ENCODE data around the gene CLDN4.
"Not testable (repeated sequence)": the region's sequence is repeated elsewhere in the genome, so short reads cannot be mapped to it uniquely, and the experiment has no call there.

The CLDN4 gene

DNA sequence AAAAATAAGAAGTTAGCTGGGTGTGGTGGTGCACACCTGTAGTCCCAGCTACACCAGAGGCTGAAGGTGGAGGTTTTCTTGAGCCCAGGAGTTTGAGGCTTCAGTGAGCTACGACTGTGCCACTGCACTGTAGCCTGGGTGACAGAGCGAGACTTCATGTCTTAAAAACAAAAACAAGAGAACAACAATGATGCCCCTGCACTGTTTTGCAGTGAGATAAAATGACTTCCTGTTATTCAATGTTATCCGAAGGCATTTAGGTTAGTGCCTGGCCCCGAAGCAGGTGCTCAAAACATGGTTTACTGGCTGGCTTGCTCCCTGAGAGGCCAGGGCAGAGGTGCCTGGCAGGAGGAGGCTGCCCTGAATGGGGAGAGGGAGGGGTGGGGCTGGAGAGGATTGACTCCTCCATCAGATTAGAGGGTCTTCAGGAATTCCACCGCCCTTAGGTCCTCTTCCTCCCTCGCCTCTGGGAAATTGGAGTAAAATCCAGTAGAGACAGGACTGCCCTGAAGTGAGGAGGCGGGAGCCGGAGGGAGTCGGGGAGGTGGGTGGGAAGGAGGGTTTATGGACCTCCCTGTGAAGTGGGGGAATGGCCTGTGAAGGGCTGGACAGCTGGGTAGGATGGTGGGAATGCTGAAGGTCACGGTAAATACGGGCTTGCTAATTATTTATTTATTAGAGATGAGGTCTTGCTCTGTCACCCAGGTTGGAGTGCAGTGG lies 6.8 kb upstream of the CLDN4 start:
- DNase-seq (ENCODE audit: low read depth, low spot score) = no peak

- DNase-seq (ENCODE audit: low read depth, low spot score) = no peak
Observed at GRCh38 chr7:73824986-73825385, 5.8 kb upstream of the CLDN4 start.

DNA sequence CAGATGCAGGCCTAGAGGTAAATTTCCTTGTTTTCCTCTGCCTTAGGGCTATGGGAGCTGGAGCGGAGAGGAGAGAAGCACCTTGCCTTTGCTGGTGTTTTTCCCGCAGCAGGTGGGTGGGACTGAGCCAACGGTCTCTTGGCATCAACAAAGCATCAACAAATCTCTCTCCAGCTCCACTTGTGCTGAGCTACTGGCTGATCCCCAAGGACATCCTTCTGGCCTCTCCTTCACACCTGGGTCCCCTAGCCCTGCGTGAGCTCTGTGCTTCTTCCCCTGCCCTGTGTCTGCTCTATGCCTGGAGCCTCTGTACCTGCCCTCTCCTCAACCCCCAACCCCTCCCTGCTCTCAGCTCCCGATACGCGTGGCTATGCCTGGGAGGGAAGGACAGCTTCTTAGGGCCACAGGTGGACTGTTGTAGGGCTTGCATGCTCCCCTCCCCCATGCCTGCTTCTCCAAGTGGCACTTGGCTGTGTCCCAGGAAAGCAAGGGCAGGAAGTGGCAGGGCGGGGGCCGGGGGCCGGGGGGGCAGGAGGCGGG lies 3.2 kb upstream of the CLDN4 start:
- DNase-seq (ENCODE audit: low read depth, low spot score) = no peak

- no peak for DNase-seq (ENCODE audit: low read depth, low spot score)
Observed at GRCh38 chr7:73828107-73828803, 2.5 kb upstream of the CLDN4 start.

GRCh38 chr7:73828972-73829371 lies 1.8 kb upstream of the CLDN4 start:
- DNase-seq (ENCODE audit: low read depth, low spot score) = no peak

DNA sequence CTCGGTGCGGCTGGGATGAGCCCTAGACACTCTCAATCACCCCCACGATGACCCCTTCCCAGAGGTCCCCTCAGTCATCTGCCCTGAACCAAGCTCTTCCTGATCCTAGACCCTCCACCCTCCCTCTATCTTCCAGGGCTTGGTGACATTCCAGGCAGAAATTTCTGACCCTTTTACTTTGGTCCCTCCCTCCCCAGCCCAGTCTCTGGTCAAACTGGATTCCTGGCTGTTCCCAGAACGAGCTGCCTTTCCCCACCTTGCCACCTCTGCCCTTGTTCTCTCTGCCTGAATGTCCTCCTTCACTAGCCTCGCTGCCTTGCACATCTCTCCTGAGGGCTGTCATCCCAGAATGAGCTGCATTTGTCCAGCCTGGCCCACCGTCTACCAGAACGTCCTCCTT lies 1.3 kb upstream of the CLDN4 start:
- no peak for DNase-seq (ENCODE audit: low read depth, low spot score)

GRCh38 chr7:73829921-73830680 lies 695 bp upstream of the CLDN4 start:
- DNase-seq (ENCODE audit: low read depth, low spot score) = no peak

DNA sequence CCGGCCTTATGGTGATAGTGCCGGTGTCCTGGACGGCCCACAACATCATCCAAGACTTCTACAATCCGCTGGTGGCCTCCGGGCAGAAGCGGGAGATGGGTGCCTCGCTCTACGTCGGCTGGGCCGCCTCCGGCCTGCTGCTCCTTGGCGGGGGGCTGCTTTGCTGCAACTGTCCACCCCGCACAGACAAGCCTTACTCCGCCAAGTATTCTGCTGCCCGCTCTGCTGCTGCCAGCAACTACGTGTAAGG lies 713 bp downstream of the CLDN4 start:
- no peak for DNase-seq (ENCODE audit: low read depth, low spot score)

DNA sequence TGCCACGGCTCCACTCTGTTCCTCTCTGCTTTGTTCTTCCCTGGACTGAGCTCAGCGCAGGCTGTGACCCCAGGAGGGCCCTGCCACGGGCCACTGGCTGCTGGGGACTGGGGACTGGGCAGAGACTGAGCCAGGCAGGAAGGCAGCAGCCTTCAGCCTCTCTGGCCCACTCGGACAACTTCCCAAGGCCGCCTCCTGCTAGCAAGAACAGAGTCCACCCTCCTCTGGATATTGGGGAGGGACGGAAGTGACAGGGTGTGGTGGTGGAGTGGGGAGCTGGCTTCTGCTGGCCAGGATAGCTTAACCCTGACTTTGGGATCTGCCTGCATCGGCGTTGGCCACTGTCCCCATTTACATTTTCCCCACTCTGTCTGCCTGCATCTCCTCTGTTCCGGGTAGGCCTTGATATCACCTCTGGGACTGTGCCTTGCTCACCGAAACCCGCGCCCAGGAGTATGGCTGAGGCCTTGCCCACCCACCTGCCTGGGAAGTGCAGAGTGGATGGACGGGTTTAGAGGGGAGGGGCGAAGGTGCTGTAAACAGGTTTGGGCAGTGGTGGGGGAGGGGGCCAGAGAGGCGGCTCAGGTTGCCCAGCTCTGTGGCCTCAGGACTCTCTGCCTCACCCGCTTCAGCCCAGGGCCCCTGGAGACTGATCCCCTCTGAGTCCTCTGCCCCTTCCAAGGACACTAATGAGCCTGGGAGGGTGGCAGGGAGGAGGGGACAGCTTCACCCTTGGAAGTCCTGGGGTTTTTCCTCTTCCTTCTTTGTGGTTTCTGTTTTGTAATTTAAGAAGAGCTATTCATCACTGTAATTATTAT lies 1.2 kb downstream of the CLDN4 start:
- DNase-seq (ENCODE audit: low read depth, low spot score) = no peak

DNA sequence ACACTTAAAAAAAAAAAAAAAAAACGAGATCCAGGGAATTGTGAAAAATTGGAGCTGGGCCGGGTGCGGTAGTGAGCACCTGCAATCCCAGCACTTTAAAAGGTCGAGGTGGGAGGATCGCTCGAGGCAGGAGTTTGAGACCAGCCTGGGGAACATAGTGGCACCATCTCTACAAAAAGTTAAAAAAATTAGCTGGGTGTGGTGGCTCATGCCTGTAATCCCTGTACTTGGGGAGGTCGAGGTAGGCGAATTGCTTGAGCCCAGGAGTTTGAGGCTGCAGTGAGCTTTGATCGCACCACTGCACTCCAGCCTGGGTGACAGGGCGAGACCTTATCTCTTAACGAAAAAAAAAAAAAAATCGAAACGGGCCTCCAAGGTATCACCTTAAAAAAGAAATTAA lies 2.0 kb downstream of the CLDN4 start:
- no peak for DNase-seq (ENCODE audit: low read depth, low spot score)

- no peak for DNase-seq (ENCODE audit: low read depth, low spot score)
Observed at GRCh38 chr7:73833251-73833919, 2.6 kb downstream of the CLDN4 start.

DNA sequence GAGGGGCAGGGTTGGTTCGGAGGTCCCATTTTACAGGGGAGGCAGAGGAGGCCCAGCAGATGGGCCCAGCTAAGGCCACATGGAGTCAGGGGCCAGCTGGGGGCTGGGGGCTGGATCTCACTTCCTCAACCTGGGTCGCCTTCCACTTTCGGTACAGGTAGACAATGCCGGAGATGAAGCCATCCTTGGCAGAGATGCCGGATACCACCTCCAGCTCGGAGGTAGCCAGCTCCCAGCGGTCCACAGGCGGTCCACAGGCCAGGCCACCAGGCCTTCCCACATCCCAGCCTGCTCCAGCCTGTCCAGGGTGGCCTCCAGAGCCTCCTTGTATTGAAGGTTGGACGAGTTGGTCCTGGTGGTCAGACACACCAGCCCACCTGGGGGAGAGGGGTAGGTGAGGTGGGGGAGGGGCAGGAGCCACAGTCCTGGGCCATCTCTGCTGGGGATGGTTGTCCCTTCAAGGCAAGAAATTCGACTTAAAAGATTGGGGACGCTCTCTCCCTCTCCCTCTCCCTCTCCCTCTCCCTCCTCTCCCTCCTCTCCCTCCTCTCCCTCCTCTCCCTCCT lies 3.9 kb downstream of the CLDN4 start:
- no peak for DNase-seq (ENCODE audit: low read depth, low spot score)

- not testable (repeated sequence) for DNase-seq (ENCODE audit: low read depth, low spot score)
Observed at GRCh38 chr7:73837167-73837566, 6.4 kb downstream of the CLDN4 start.

- DNase-seq (ENCODE audit: low read depth, low spot score) = no peak
Observed at GRCh38 chr7:73838642-73839041, 7.8 kb downstream of the CLDN4 start.

GRCh38 chr7:73839290-73839689 lies 8.5 kb downstream of the CLDN4 start:
- no peak for DNase-seq (ENCODE audit: low read depth, low spot score)

DNA sequence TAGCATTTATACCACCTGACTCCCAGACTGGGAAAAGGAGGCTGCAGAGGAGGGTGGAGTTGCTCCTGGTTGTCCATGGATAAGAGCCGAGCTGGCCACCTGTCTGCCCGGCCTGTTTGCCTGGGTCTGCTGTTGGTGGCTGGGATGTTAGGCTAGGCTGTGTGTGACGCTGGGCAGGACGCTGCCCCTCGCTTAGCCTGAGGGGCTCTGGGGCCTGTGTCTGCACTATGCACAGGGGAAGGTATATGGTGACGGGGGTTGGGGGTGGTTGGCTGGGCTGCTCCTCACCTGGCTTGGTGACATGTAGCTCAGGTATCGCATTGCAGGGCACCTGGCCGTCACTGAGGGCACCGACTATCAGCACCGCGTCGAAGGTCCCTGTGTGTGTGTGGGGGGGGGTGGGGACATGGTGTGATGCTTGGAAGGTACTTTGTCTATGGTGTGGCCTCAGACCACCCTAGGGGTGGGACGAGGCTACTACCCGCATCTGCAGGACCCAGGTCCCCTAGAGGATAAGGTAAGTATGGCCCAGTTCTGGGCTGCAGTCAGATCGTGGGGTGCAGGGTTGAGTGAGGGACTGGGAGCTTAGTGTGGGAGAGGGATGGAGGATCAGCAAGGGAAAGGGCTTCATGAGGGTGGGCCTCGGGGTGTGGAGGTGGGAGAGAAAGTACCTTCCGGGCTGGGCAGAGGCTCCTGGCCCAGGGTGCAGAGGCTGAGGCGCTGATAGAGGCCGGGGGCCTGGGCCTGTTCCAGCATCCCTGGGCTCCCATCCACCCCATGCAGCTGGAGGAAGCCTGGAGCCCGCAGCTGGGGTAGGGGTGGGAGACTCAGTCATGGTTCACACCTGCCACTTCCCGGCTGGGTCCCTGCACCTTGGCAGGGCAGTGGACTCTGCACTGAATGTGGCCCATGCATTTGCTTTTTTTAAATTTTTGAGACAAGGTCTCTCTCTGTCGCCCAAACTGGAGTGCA lies 9.2 kb downstream of the CLDN4 start:
- DNase-seq (ENCODE audit: low read depth, low spot score) = no peak

- no peak for DNase-seq (ENCODE audit: low read depth, low spot score)
Observed at GRCh38 chr7:73840715-73841379, 10.1 kb downstream of the CLDN4 start.

- no peak for DNase-seq (ENCODE audit: low read depth, low spot score)
Observed at GRCh38 chr7:73841689-73842066, 10.9 kb downstream of the CLDN4 start.
